Measurements from ENCODE around the gene KLF16. TPM values are rescaled to one million over a fixed set of nuclear protein-coding genes. Genes with fewer than 3 reads are reported as not detected.

Gene KLF16
- total and polyA plus RNA-seq, 9 of the 15 experiments (the other 6 are each of a cell fraction or from before 2014, with no cell fraction given) = 0.04 to 60.4 (median 6.8) TPM

GRCh38 chr19:1868971-1869370 lies 5.6 kb upstream of the KLF16 start (continued):
- TF ChIP-seq MGA (IDR thresholded peaks at IDR 0.05) (no peak), ZNF408 (CRISPR knock-in tag; IDR thresholded peaks at IDR 0.05; ENCODE audit: low read depth) (no peak), ZNF717 (CRISPR knock-in tag; IDR thresholded peaks at IDR 0.05) (no peak), ZNF511 (CRISPR knock-in tag; IDR thresholded peaks at IDR 0.05) (no peak), NFE2L1 (tag; IDR thresholded peaks at IDR 0.05; ENCODE audit: borderline replicate concordance, low read depth) (no peak), IRF2 (CRISPR knock-in tag; IDR thresholded peaks at IDR 0.05) (no peak), ZNF561 (CRISPR knock-in tag; conservative IDR thresholded peaks at IDR 0.05) (no peak), ILK (tag; IDR thresholded peaks at IDR 0.05; ENCODE audit: borderline replicate concordance, low read depth) (no peak), MTA2 (IDR thresholded peaks at IDR 0.05; ENCODE audit: low read depth) (no peak), ATF3 (IDR thresholded peaks at IDR 0.05) (peak; percentile 73), ATF3 (CRISPR knock-in tag; conservative IDR thresholded peaks at IDR 0.05) (no peak), TBP (optimal IDR thresholded peaks at IDR 0.05; ENCODE audit: low read depth, low read length) (peak; percentile 7)
